ENCODE data around the gene ATRIP. TPM values are rescaled to one million over a fixed set of nuclear protein-coding genes. Genes with fewer than 3 reads are reported as not detected.

ATRIP gene
- total and polyA plus RNA-seq, 2 of the 4 experiments (the other 2 are of a cell fraction), result 6.8 to 10.8 TPM

GRCh38 chr3:48477959-48478520, 31.5 kb downstream of the ATRIP start:
- ChIA-PET CTCF (no interaction called here), POLR2A (ENCODE audit: unreplicated experiment) (no interaction called here)
- no peak overlapping the region for H3K27ac ChIP-seq (ENCODE audit: insufficient read depth, low read length)

More at GRCh38 chr3:48477959-48478520, 31.5 kb downstream of the ATRIP start:
- no peak overlapping the region for H3K18ac ChIP-seq (ENCODE audit: low read depth, low read length)
- ATAC-seq (ENCODE audit: low read depth) (no peak), DNase-seq (no peak)
- no peak overlapping the region for H3K4me2 ChIP-seq (ENCODE audit: low read depth, low read length)
- H2AK9ac ChIP-seq (replicated peaks; ENCODE audit: low read depth, low read length, poor library complexity), result peak overlapping the region; percentile 42
- no peaks in the 10 kb centered on the region for H3K9me3 ChIP-seq (ENCODE audit: control insufficient read depth, insufficient read depth, low read length)
- intact Hi-C loops (cut with micrococcal nuclease), result no loop called here
- H2BK15ac ChIP-seq (ENCODE audit: low read depth, low read length), result no peak overlapping the region
- no peak overlapping the region for H3K14ac ChIP-seq (replicated peaks; ENCODE audit: low read depth, low read length)
- H3K27me3 ChIP-seq (ENCODE audit: control insufficient read depth, insufficient read depth, low read length), result no peaks in the 10 kb centered on the region
- peaks cover 4% of the 10 kb centered on the region for H3K4me1 ChIP-seq (ENCODE audit: control insufficient read depth, insufficient read depth, low read length)
- dilution Hi-C loops (cut with HindIII; ENCODE audit: low sequenced_read_pairs, unreplicated experiment), result no loop called here
- no peak overlapping the region for H2BK5ac ChIP-seq (ENCODE audit: low read depth, low read length, poor library complexity, severe bottlenecking)
- H3K9ac ChIP-seq (ENCODE audit: low read depth, low read length), result no peak overlapping the region
- no peak overlapping the region for H2BK20ac ChIP-seq (ENCODE audit: low read depth, low read length)
- H3K23ac ChIP-seq (ENCODE audit: low read depth, low read length), result no peak overlapping the region
- peaks cover 8% of the 10 kb centered on the region; the same call in 1 of the 2 replicates for H3K36me3 ChIP-seq (ENCODE audit: control insufficient read depth, insufficient read depth, low read length)
- H3K4ac ChIP-seq (ENCODE audit: low read depth, low read length), result no peak overlapping the region
- no peak overlapping the region for H4K91ac ChIP-seq (ENCODE audit: insufficient read depth, low read depth, low read length)
- no peak overlapping the region for H4K8ac ChIP-seq (ENCODE audit: low read depth in 2 of 2, low read length in 2 of 2)
- H3K4me3 ChIP-seq (ENCODE audit: insufficient read depth, low read depth, low read length), result no peak overlapping the region
- TF ChIP-seq MXI1 (IDR thresholded peaks at IDR 0.05; ENCODE audit: borderline replicate concordance, low read depth, low read length) (no peak), MAFK (IDR thresholded peaks at IDR 0.05; ENCODE audit: low read depth, low read length) (no peak), CEBPB (IDR thresholded peaks at IDR 0.05; ENCODE audit: low read depth, low read length) (no peak), RCOR1 (IDR thresholded peaks at IDR 0.05; ENCODE audit: insufficient replicate concordance, low read length) (no peak), BHLHE40 (IDR thresholded peaks at IDR 0.05; ENCODE audit: low read depth, low read length) (no peak), RAD21 (IDR thresholded peaks at IDR 0.05; ENCODE audit: low read length) (no peak), SMC3 (IDR thresholded peaks at IDR 0.05; ENCODE audit: low read depth, low read length) (no peak), ELK1 (IDR thresholded peaks at IDR 0.05; ENCODE audit: borderline replicate concordance, low read depth, low read length) (no peak)
- TF ChIP-seq, protein P1, sequence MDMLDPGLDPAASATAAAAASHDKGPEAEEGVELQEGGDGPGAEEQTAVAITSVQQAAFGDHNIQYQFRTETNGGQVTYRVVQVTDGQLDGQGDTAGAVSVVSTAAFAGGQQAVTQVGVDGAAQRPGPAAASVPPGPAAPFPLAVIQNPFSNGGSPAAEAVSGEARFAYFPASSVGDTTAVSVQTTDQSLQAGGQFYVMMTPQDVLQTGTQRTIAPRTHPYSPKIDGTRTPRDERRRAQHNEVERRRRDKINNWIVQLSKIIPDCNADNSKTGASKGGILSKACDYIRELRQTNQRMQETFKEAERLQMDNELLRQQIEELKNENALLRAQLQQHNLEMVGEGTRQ (IDR thresholded peaks at IDR 0.05; ENCODE audit: low read depth, low read length), result no peak
- no peak overlapping the region for H2AFZ ChIP-seq (replicated peaks; ENCODE audit: low read length, poor library complexity)
- no peak overlapping the region for H2AK5ac ChIP-seq (ENCODE audit: low read depth, low read length)
- H4K20me1 ChIP-seq (ENCODE audit: insufficient read depth, low read length), result no peaks in the 10 kb centered on the region; the same call in 1 of the 2 replicates
- in situ Hi-C loops (cut with MboI; ENCODE audit: low sequenced_read_pairs), result no loop called here
- no TSS peak for BruUV-seq (replicated peaks)
- no CpG with 5 or more reads among the region's 9 CpGs for WGBS, 2 experiments (ENCODE audit: extremely low coverage in 2 of 2, insufficient read length in 1 of 2)
- H2BK120ac ChIP-seq (ENCODE audit: low read depth, low read length), result no peak overlapping the region
- peaks cover 0 to 8% of the 10 kb centered on the region in 2 experiments; a peak in 2 of 4 replicates for H3K79me1 ChIP-seq (ENCODE audit: low read depth in 1 of 2, low read length in 2 of 2)
- H4K5ac ChIP-seq (ENCODE audit: low read depth, low read length), result no peak overlapping the region
- H3K56ac ChIP-seq (ENCODE audit: extremely low read depth, insufficient read depth, low read length), result no peak overlapping the region
- H3K9me1 ChIP-seq (ENCODE audit: insufficient read depth, low read length), result peaks cover 8% of the 10 kb centered on the region; the same call in 1 of the 2 replicates

All from IMR-90 (cell line).